OCI-LY1 (cell line): ENCODE results near the gene SPAG4.

Source experiments
- H2AFZ ChIP-seq: fragments of 200-600 bp; sonication (generic), shearing (Covaris generic); 2 replicates; pipeline ENCODE4 v1.6.0; 2014; ENCODE audit warnings: antibody characterized with exemption, mild to moderate bottlenecking, low read length
- H3F3A ChIP-seq: fragments of 200-600 bp; sonication (generic), shearing (Covaris generic); 2 replicates; pipeline ENCODE4 v1.6.0; 2014; ENCODE audit warnings: mild to moderate bottlenecking, antibody characterized with exemption, low read length, moderate library complexity; ENCODE audit not compliant: insufficient read depth
- H3K27ac ChIP-seq: fragments of 200-600 bp; sonication (generic); 2 replicates; pipeline ENCODE4 v1.5.1; 2014; ENCODE audit warnings: low read length, mixed run types, mild to moderate bottlenecking, low read depth; ENCODE audit not compliant: poor library complexity, severe bottlenecking
- H3K27me3 ChIP-seq: fragments of 200-600 bp; sonication (generic); 2 replicates; pipeline ENCODE4 v1.6.0; 2014; ENCODE audit warnings: antibody characterized with exemption, mild to moderate bottlenecking, low read length, moderate library complexity; ENCODE audit not compliant: insufficient read depth
- H3K36me3 ChIP-seq: fragments of 200-600 bp; sonication (generic); 2 replicates; pipeline ENCODE4 v1.6.1; 2014; ENCODE audit warnings: mild to moderate bottlenecking, antibody characterized with exemption, low read length, moderate library complexity, mixed read lengths; ENCODE audit not compliant: insufficient read depth
- H3K4me1 ChIP-seq: fragments of 200-600 bp; sonication (generic); 2 replicates; pipeline ENCODE4 v1.5.1; 2014; ENCODE audit warnings: mild to moderate bottlenecking, low read length, moderate library complexity; ENCODE audit not compliant: insufficient read depth, severe bottlenecking
- H3K4me2 ChIP-seq: fragments of 200-600 bp; sonication (generic), shearing (Covaris generic); 2 replicates; pipeline ENCODE4 v1.6.1; 2014; ENCODE audit warnings: low read length
- H3K4me3 ChIP-seq: fragments of 200-600 bp; sonication (generic); 2 replicates; pipeline ENCODE4 v1.5.1; 2014; ENCODE audit warnings: low read length, low read depth, mild to moderate bottlenecking, mixed read lengths; ENCODE audit not compliant: poor library complexity, severe bottlenecking
- H3K79me2 ChIP-seq: fragments of 200-600 bp; shearing (Covaris generic); 2 replicates; pipeline ENCODE4 v1.6.1; 2016; ENCODE audit warnings: mixed run types, low read length, mixed read lengths; ENCODE audit not compliant: insufficient read depth
- H3K9ac ChIP-seq: fragments of 200-600 bp; sonication (generic), shearing (Covaris generic); 2 replicates; pipeline ENCODE4 v1.6.1; 2014; ENCODE audit warnings: mild to moderate bottlenecking, low read length, mixed read lengths
- H3K9me2 ChIP-seq: fragments of 200-600 bp; sonication (generic), shearing (Covaris generic); 2 replicates; pipeline ENCODE4 v1.6.1; 2014; ENCODE audit warnings: low read depth, mild to moderate bottlenecking, low read length, mixed read lengths
- H3K9me3 ChIP-seq: fragments of 200-600 bp; shearing (Covaris generic); 2 replicates; pipeline ENCODE4 v1.6.1; 2014; ENCODE audit warnings: low read length, mixed read lengths
- H4K20me1 ChIP-seq: fragments of 200-600 bp; sonication (generic), shearing (Covaris generic); 2 replicates; pipeline ENCODE4 v1.6.0; 2016; ENCODE audit warnings: mild to moderate bottlenecking, low read length; ENCODE audit not compliant: insufficient read depth
- CTCF ChIP-seq: fragments of 200-600 bp; sonication (generic), shearing (Covaris generic); IDR thresholded peaks from 2 replicates; pipeline ENCODE4 v1.5.1; 2017; ENCODE audit warnings: mild to moderate bottlenecking, antibody characterized with exemption, low read length, moderate library complexity, mixed read lengths
- EZH2 ChIP-seq: fragments of 200-600 bp; sonication (generic), shearing (Covaris generic); IDR thresholded peaks from 2 replicates; pipeline ENCODE4 v1.8.0; 2017; ENCODE audit warnings: borderline replicate concordance, mixed run types, mild to moderate bottlenecking, antibody characterized with exemption, low read length, moderate library complexity, mixed read lengths

Gene SPAG4

GRCh38 chr20:35572838-35573237, 42.8 kb upstream of the SPAG4 start:
- H3K9me2 ChIP-seq = no peaks in the 10 kb centered on the region
- H3K27ac ChIP-seq = no peak overlapping the region
- TF ChIP-seq EZH2 (no peak), CTCF (no peak)
- H3K36me3 ChIP-seq = no peaks in the 10 kb centered on the region; the same call in 1 of the 2 replicates
- H3K9me3 ChIP-seq = no peaks in the 10 kb centered on the region
- no peaks in the 10 kb centered on the region for H3K4me1 ChIP-seq
- no peak overlapping the region for H3K4me3 ChIP-seq
- H3K4me2 ChIP-seq = no peak overlapping the region
- no peaks in the 10 kb centered on the region for H3F3A ChIP-seq
- no peaks in the 10 kb centered on the region for H4K20me1 ChIP-seq
- H3K79me2 ChIP-seq = no peaks in the 10 kb centered on the region
- H2AFZ ChIP-seq = no peak overlapping the region
- H3K27me3 ChIP-seq = no peaks in the 10 kb centered on the region
- no peak overlapping the region for H3K9ac ChIP-seq

- TF ChIP-seq CTCF (no peak), EZH2 (no peak)
- Histone ChIP-seq H3K4me3 (no peak overlapping the region), H3K4me1 (no peaks in the 10 kb centered on the region), H3K79me2 (no peaks in the 10 kb centered on the region), H3K36me3 (no peaks in the 10 kb centered on the region; the same call in 1 of the 2 replicates), H3F3A (no peaks in the 10 kb centered on the region), H3K4me2 (no peak overlapping the region), H2AFZ (no peak overlapping the region), H3K27ac (no peak overlapping the region), H3K27me3 (no peaks in the 10 kb centered on the region), H4K20me1 (no peaks in the 10 kb centered on the region), H3K9me3 (no peaks in the 10 kb centered on the region), H3K9ac (no peak overlapping the region), H3K9me2 (no peaks in the 10 kb centered on the region)
These were observed 39.7 kb upstream of the SPAG4 start for GRCh38 chr20:35575958-35576357.

DNA sequence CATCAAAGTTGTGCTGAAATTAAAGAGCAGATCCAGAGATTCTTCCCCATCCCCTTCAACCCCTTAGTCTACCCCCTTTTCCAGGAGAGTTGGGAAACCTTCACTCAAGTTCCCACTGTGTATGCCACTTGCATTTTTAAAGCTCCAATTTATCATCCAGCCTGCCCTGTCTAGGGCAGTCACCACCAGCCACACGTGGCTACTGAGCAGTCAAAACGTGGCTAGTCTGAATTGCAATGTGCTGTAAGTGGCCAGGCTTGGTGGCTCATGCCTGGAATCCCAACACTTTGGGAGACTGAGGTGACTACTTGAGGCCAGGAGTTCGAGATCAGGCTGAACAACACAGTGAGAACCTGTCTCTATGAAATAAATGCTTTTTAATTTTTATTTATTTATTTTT, 38.8 kb upstream of the SPAG4 start:
- TF ChIP-seq CTCF = no peak
- no peak for TF ChIP-seq EZH2
- Histone ChIP-seq H3K4me2 (no peak overlapping the region), H2AFZ (no peak overlapping the region), H3K4me1 (no peaks in the 10 kb centered on the region), H3K36me3 (no peaks in the 10 kb centered on the region; the same call in 1 of the 2 replicates), H3K9me2 (no peaks in the 10 kb centered on the region), H3K4me3 (no peak overlapping the region), H3K27me3 (no peaks in the 10 kb centered on the region), H3K9ac (no peak overlapping the region), H3K27ac (no peak overlapping the region), H3F3A (no peaks in the 10 kb centered on the region), H3K9me3 (no peaks in the 10 kb centered on the region), H4K20me1 (no peaks in the 10 kb centered on the region), H3K79me2 (no peaks in the 10 kb centered on the region)
